GM21528 (cell line): ENCODE results near the gene CLDN18.

Experiments used
- ATAC-seq: cut with Tn5 transposase; IDR thresholded peaks from one replicate; pipeline ENCODE4 v1.9.1; 2021; ENCODE audit warnings: mild to moderate bottlenecking, moderate library complexity; ENCODE audit not compliant: unreplicated experiment, low FRiP score

CLDN18 gene

GRCh38 chr3:138009476-138010272 is at the start of gene CLDN18:
Gene CLDN18 (plus strand): TSS chr3:138010165. CDS start chr3:138010226, 61 bp downstream.
- no peak for ATAC-seq

GRCh38 chr3:137962251-137962650 is 47.7 kb upstream of the CLDN18 start:
- ATAC-seq: no peak

GRCh38 chr3:137963463-137963862 is 46.5 kb upstream of the CLDN18 start:
- ATAC-seq: no peak

DNA sequence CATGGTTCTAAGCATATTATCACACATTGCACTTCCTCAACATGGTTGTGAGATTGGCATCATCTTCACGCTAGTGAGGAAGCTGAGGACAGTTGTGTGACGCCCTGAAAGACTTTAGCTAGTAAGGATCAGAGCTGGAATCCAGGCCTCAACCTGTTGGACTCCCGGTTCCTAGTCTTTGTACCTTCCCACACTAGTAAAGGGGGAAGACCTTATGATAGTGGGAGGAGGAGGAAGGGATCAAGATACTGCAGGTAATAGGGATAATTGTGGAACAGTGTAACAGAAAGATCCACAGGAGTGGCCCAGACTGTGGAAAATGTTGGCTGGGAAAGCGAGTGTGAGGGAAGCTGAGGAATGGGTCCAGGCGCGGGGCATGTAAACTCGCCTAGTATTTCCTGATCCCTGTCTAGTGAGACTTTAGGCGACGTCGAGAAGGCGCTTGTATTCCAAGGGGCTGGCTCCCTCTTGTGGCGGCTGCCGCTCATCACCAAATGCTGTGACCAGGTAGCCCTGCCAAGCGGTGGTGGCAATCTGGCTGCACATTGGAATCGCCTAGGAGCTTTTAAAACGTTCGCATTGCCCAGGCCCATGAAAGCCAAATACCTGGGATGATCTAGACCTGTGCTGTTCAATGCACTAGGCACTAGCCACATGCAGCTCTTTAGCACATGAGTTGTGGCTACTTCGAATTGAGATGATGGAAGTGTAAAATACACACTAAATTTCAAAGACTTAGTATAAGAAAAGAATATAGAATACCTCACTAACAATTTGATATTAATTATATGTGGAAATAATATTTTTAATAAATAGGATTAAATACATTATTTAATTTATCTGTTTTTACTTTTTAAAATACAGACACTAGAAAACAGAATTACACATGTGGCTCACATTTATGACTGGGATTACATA is 38.8 kb upstream of the CLDN18 start:
- no peak for ATAC-seq

DNA sequence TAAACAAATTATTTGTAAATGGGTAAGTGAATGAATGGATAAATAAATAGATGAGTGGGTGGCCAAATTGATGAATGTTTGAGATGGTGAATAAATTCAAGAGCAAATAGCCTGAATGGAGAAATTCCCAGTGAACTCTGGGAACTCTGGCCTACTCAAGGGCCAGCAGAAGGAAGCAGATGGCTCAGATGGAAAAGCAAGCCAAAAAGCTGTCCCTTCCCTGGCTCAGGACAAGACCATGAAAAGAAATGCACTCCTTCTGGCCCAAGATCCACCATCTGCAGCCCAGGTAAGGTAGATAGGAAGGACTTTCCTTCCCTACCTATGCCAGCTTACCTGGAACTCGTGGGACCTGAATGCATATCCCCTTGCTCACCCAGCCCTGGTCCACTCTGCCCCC is 37.6 kb upstream of the CLDN18 start:
- no peak for ATAC-seq

- no peak for ATAC-seq
Measured at GRCh38 chr3:137978328-137978727, 31.6 kb upstream of the CLDN18 start.

GRCh38 chr3:137987723-137988122 is 22.2 kb upstream of the CLDN18 start:
- ATAC-seq: no peak

DNA sequence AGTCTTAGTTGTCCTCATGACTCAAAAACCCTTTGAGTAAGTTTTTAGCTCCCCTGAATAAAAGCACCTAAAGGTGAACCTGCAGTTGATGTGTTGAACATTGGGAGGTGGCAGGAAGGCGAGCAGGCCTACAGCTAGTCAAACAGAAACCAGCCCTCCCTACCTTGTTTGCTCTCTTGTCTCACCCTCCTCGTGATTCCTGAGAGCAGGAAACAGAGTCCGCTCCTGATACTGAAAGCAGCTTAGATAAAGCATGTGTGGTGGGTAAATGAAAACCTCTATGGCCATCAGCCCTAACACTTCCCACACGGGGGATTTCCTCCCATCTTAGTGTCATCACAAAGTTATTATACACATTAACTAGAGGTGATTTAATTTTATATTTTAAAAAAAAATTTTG is 21.8 kb upstream of the CLDN18 start:
- ATAC-seq: peak; percentile 88

DNA sequence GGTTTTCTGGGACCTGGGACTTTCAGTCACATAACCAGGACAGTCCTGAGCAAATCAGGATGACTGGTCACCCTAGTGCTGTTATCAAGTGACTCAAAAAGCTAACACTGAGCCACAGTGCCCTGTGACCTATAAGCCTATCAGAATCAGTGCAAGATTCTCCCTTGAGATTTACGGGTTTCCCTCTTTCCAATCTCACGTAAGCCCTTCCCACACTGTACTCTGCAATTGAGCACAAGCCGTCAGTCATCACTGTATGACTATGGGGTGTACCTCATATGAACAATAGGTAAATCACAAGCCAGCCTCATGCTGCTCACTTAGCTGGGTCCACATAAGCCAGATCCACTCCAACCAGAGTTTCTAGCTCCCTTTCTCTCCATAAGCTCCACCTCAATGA is 21.0 kb upstream of the CLDN18 start:
- ATAC-seq: peak; percentile 59

DNA sequence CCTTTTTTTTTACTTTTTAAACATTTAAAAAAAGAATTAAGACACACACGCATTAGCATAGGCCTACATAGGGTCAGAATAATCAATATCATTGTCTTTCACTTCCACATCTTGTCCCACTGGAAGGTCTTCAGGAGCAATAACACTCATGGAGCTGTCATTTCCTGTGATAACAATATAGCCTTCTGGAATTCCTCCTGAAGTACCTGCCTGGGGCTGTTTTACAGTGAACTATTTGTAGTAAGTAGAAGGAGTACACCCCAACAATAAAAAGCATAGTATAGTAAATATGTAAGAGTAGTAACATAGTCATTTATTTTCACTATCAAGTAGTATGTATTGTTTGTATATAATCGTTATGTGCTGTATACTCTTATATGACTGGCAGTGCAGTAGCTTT is 19.5 kb upstream of the CLDN18 start:
- no peak for ATAC-seq

GRCh38 chr3:137992592-137992991 is 17.4 kb upstream of the CLDN18 start:
- no peak for ATAC-seq

- no peak for ATAC-seq
Measured at GRCh38 chr3:137998121-137999042, 11.6 kb upstream of the CLDN18 start.

- no peak for ATAC-seq
Measured at GRCh38 chr3:138003069-138003468, 6.9 kb upstream of the CLDN18 start.

DNA sequence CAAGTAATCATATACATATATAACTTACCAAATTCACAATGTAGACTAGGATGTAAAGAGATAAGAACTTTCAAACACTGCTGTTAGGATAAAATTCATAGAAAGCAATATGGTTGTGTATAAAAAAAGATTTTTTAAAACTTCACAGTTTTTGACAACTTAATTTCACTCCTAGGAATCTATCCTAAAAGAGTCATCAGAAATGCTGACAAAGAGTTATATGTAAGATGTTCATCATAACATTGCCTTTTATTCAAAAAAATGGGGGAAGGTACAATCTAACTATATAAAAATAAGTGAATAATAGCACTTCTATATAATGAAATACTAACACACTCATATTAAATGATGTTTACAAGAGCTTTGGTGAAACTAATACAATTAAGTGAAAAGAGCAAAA is 4.3 kb upstream of the CLDN18 start:
- no peak for ATAC-seq

- no peak for ATAC-seq
Measured at GRCh38 chr3:138007898-138008297, 2.1 kb upstream of the CLDN18 start.

DNA sequence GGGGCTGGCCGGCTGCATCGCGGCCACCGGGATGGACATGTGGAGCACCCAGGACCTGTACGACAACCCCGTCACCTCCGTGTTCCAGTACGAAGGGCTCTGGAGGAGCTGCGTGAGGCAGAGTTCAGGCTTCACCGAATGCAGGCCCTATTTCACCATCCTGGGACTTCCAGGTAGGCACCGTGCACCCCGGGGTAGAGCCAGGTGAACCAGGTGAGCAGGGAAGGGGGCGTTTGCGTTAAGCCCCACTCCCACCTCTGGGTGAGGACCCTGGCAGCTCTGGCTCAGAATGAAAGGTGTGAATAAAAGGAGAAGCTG is 267 bp downstream of the CLDN18 start:
- no peak for ATAC-seq

DNA sequence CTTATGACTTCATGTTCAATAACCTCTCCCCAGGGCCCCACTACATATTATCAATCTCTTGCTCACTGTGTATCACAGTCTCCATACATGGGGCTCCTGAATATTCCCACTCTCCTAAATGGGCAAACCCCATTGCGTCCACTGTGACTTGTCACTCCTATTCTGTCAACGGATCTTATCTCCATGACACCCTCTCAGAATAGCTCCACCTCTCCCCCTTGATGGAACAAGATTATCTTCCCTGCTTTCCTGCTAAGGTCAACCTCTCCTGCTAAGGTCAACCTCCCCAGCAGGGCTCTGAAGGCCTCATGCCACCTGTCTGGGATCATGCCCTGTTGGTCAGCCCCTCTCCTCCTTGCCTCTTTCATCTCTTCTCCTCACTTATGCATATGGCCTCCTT is 1.8 kb downstream of the CLDN18 start:
- ATAC-seq: no peak

DNA sequence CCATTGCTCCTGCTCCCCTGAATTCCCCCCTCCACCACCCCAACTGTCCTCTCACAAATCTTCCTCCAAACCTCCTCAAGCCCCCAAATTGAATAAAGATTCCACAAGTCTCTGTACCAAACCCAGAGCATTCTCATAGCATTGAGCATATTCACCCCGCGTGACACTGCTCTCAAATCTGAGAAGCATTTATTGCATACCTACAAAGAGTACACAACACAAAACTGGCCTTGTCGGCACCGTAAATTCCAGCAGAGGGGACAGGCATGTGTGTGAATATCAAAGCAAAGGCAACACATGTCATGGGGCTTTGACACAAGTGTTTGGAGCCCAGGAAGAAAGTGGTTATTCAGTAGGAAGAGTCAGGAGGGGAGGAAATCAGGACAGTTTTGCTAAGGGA is 2.6 kb downstream of the CLDN18 start:
- ATAC-seq: no peak

GRCh38 chr3:138016065-138016464 is 6.1 kb downstream of the CLDN18 start:
- ATAC-seq: no peak

- no peak for ATAC-seq
Measured at GRCh38 chr3:138019281-138020069, 9.5 kb downstream of the CLDN18 start.
